ENCODE results near the gene RAB19.
"Not testable (repeated sequence)": the region's sequence is repeated elsewhere in the genome, so short reads cannot be mapped to it uniquely, and the experiment has no call there.

The RAB19 gene

GRCh38 chr7:140453273-140453672, 49.4 kb downstream of the RAB19 start:
- no peak for DNase-seq (ENCODE audit: low read depth in 2 of 2, low spot score in 1 of 2)

DNA sequence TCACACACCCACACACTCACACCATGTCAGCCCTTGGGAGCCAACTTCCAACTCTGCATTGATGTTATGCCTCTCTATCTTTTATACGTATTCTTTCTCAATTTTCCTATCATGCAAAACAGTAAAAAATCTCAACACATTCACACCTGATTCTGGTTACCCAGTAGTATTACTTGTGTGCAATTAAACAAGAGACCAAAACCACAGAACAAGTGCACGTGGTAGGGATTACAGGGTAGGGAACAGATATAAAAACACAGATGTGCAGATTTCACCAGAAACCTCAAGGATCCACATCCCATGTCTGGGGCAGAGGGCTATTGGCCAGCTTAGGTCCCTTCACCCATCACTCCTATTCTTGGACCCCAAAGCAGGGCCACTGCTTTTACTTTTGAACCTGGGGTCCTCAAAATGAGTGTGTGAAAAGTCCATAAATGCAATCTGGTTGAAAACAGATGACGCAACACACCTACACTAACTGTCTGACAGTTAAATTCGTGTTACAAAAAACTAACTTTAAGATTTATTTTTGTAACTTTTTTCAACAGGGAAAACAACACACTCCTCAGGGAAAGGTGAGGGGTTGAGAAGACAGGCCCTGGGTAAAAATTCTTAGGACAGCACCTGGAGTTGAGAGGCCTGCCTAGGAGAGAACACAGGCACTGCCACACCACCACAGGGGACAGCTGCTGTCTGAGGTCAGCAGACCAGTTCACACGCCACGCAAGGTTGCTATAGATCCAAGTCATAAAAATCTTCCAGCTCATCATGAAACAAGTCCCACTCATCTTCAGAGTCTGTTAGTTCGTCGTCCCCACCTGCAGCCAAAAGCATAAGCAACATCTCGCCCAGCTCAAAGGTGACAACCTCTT, 50.2 kb downstream of the RAB19 start:
- not testable (repeated sequence) for DNase-seq (ENCODE audit: low read depth in 2 of 2, low spot score in 1 of 2)

GRCh38 chr7:140454657-140455015, 50.8 kb downstream of the RAB19 start:
- no peak for DNase-seq (ENCODE audit: low read depth in 2 of 2, low spot score in 1 of 2)

DNA sequence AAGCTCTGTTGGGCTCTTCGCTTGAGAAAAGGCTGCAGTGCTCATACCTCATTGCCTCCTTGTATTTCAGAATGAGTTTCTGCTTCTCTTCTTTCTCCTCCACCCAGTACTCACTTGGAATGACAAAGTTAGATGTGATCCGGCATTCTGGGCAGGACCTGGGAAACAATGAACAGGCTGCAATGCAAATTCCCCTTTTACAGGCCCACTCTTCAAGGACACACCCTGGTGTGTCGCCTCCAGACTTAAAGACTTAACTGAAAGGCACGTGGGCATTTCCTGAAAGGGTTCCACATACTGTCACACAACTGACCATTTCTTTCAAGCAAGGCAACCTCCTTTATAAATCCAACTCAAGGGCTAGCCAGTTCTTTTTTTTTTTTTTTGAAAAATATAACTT, 51.9 kb downstream of the RAB19 start:
- DNase-seq (ENCODE audit: low read depth in 2 of 2, low spot score in 1 of 2): no peak

DNA sequence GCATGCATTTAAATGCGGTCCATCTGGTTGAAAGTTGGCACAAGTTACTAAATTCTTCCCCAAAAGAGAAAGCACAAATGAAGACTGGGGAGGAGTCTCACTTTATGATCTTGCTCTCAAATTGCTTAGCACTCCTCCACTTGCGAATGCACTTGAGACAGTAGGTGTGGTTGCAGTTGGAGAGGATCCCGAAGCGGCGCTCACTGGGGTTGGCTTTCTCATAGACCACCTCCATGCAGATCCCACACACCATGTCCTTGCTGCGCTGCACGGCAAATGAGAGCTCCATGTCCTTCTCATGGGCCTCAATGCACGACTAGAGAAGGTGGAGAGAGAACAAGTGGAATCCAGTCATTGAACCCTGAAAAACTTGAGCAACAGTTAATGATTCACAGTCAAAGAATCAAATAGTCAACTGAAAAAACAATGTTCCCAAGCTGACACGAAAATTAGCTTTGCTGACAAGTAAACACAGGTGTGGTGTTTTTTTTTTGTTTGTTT, 52.7 kb downstream of the RAB19 start:
- DNase-seq (ENCODE audit: low read depth in 2 of 2, low spot score in 1 of 2): no peak

DNA sequence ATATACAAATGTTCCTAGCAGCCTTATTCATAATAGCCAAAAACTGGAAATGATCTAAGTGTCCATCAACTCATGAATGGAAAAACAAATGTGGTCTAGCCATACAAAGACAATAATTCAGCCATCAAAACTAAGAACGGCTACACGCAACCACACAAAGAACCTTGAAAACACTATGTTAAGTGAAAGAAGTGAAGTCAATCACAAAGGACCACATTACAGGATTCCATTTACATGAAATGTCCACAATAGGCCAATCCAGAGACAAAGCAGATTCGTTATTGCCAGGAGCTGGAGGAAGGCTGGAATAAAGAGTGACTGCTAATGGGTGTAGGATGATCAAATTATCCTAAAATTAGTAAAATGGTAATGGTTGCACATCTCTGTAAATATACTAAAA, 54.3 kb downstream of the RAB19 start:
- no peak for DNase-seq (ENCODE audit: low read depth in 2 of 2, low spot score in 1 of 2)

- DNase-seq (ENCODE audit: low read depth in 2 of 2, low spot score in 1 of 2): no peak
These were observed 55.1 kb downstream of the RAB19 start for GRCh38 chr7:140458916-140459315.

- no peak for DNase-seq (ENCODE audit: low read depth in 2 of 2, low spot score in 1 of 2)
These were observed 59.3 kb downstream of the RAB19 start for GRCh38 chr7:140463111-140463510.

GRCh38 chr7:140475747-140476333, 72.0 kb downstream of the RAB19 start:
- DNase-seq (ENCODE audit: low read depth in 2 of 2, low spot score in 1 of 2): no peak

GRCh38 chr7:140476698-140477261, 72.9 kb downstream of the RAB19 start:
- no peak for DNase-seq (ENCODE audit: low read depth in 2 of 2, low spot score in 1 of 2)

All from stimulated activated CD8-positive, alpha-beta memory T cell treated with anti-CD3 and anti-CD28 coated beads, Interleukin-4, amount 100 ng/mL, for 4 hours (primary cell).